ENCODE measurements around the gene KIF21A.
A peak's percentile ranks its signal among the peaks of the same experiment; 100 is the strongest.

DNA sequence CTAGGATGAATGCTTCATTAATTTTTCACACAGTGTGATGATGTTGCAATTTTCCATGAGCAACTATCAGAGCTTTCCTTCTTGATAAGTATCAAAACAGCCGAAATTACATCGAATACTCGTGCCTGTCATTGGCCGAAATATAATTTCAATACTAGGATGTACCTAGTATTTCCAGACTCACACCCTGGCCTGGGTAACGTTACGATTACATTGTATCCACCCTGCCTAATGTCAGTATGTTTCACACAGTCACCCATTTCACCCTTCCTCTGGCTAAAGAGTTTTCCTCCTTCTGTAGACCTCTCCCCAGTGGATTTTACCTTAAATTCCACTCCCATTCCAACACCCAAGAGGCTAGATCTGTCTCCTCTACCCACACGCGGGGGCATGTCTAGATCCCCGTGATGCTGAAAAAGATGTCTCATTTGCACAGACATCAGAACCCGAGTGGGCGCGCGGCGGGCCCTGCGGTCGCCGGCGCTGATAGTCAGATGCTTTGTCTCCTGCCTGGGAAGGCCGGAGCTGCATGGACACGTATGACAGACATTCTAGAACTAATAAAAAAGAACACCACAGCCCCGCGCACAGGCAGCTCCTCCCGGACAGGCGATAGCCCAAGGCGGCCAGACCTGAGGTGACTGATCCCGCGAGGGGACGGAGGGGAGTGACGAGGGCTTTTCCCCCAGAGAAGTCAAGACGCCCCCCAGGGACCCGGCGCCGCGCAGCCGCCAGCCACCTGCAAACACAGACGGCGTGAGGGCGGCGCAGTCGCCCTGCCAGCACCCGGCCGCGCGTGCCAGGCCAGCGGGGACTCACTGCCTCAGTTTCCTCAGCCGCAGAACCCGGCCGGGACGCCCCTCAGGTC lies 723 bp downstream of the KIF21A start:
- TF ChIP-seq, protein P1, sequence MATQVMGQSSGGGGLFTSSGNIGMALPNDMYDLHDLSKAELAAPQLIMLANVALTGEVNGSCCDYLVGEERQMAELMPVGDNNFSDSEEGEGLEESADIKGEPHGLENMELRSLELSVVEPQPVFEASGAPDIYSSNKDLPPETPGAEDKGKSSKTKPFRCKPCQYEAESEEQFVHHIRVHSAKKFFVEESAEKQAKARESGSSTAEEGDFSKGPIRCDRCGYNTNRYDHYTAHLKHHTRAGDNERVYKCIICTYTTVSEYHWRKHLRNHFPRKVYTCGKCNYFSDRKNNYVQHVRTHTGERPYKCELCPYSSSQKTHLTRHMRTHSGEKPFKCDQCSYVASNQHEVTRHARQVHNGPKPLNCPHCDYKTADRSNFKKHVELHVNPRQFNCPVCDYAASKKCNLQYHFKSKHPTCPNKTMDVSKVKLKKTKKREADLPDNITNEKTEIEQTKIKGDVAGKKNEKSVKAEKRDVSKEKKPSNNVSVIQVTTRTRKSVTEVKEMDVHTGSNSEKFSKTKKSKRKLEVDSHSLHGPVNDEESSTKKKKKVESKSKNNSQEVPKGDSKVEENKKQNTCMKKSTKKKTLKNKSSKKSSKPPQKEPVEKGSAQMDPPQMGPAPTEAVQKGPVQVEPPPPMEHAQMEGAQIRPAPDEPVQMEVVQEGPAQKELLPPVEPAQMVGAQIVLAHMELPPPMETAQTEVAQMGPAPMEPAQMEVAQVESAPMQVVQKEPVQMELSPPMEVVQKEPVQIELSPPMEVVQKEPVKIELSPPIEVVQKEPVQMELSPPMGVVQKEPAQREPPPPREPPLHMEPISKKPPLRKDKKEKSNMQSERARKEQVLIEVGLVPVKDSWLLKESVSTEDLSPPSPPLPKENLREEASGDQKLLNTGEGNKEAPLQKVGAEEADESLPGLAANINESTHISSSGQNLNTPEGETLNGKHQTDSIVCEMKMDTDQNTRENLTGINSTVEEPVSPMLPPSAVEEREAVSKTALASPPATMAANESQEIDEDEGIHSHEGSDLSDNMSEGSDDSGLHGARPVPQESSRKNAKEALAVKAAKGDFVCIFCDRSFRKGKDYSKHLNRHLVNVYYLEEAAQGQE (IDR thresholded peaks at IDR 0.05; ENCODE audit: low read depth): no peak
- no peak for TF ChIP-seq EP300 (IDR thresholded peaks at IDR 0.05; ENCODE audit: borderline replicate concordance)
- TF ChIP-seq CEBPB (IDR thresholded peaks at IDR 0.05): peak; percentile 78
- TF ChIP-seq, protein P2, sequence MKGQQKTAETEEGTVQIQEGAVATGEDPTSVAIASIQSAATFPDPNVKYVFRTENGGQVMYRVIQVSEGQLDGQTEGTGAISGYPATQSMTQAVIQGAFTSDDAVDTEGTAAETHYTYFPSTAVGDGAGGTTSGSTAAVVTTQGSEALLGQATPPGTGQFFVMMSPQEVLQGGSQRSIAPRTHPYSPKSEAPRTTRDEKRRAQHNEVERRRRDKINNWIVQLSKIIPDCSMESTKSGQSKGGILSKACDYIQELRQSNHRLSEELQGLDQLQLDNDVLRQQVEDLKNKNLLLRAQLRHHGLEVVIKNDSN (IDR thresholded peaks at IDR 0.05): no peak
- no peak for TF ChIP-seq TAF1 (IDR thresholded peaks at IDR 0.05; ENCODE audit: low read depth)
- TF ChIP-seq RAD21 (IDR thresholded peaks at IDR 0.05; ENCODE audit: low read depth): no peak

Data from Ishikawa (cell line).